H9 (cell line): ENCODE data around the gene GPR32. TPM values are rescaled to one million over a fixed set of nuclear protein-coding genes. Genes with fewer than 3 reads are reported as not detected.

Experiments used
- DNase-seq: peaks from one replicate; pipeline ENCODE4 v3.0.0-alpha.2; 2017
- H2AFZ ChIP-seq: one replicate; pipeline ENCODE4 v1.6.1; 2013; ENCODE audit warnings: mild to moderate bottlenecking, low read length, control low read depth, moderate library complexity
- H2AK5ac ChIP-seq: 2 replicates; pipeline ENCODE4 v1.6.1; 2013; ENCODE audit warnings: low read length, control low read depth, mixed read lengths; ENCODE audit not compliant: insufficient read length
- H2BK120ac ChIP-seq: one replicate; pipeline ENCODE4 v1.6.1; 2013; ENCODE audit warnings: low read depth, mild to moderate bottlenecking, low read length, control low read depth, inconsistent platforms; ENCODE audit not compliant: poor library complexity, severe bottlenecking
- H2BK12ac ChIP-seq: 2 replicates; pipeline ENCODE4 v1.6.1; 2013; ENCODE audit warnings: low read length, control low read depth, mixed read lengths, low read depth; ENCODE audit not compliant: insufficient read length
- H2BK15ac ChIP-seq: 2 replicates; pipeline ENCODE4 v1.6.1; 2013; ENCODE audit warnings: low read depth, low read length, control low read depth
- H2BK20ac ChIP-seq: one replicate; pipeline ENCODE4 v1.6.1; 2013; ENCODE audit warnings: low read depth, mild to moderate bottlenecking, low read length, control low read depth, inconsistent platforms; ENCODE audit not compliant: poor library complexity, severe bottlenecking
- H2BK5ac ChIP-seq: 2 replicates; pipeline ENCODE4 v1.6.1; 2013; ENCODE audit warnings: low read length, control low read depth, mixed read lengths; ENCODE audit not compliant: insufficient read length
- H3K14ac ChIP-seq: 2 replicates; pipeline ENCODE4 v1.6.1; 2013; ENCODE audit warnings: low read length, control low read depth; ENCODE audit not compliant: insufficient read depth
- H3K18ac ChIP-seq: 2 replicates; pipeline ENCODE4 v1.6.1; 2013; ENCODE audit warnings: low read depth, mild to moderate bottlenecking, mixed read lengths, low read length, control low read depth; ENCODE audit not compliant: insufficient read length
- H3K23ac ChIP-seq: 2 replicates; pipeline ENCODE4 v1.6.1; 2013; ENCODE audit warnings: low read length, control low read depth, mixed read lengths, low read depth; ENCODE audit not compliant: insufficient read length
- H3K23me2 ChIP-seq: 2 replicates; pipeline ENCODE4 v1.6.1; 2013; ENCODE audit warnings: low read depth, mild to moderate bottlenecking, mixed read lengths, low read length, control low read depth; ENCODE audit not compliant: insufficient read length, poor library complexity, severe bottlenecking
- H3K27ac ChIP-seq: 2 replicates; pipeline ENCODE4 v1.5.1; 2013; ENCODE audit warnings: low read length, control low read depth, mixed read lengths, low read depth; ENCODE audit not compliant: insufficient read length
- H3K27me3 ChIP-seq: 2 replicates; pipeline ENCODE4 v1.6.1; 2013; ENCODE audit warnings: low read length, control low read depth, inconsistent platforms; ENCODE audit not compliant: insufficient read depth
- H3K4ac ChIP-seq: 2 replicates; pipeline ENCODE4 v1.6.1; 2013; ENCODE audit warnings: low read depth, mild to moderate bottlenecking, control low read depth, inconsistent platforms, low read length, moderate library complexity
- H3K4me1 ChIP-seq: 2 replicates; pipeline ENCODE4 v1.6.1; 2013; ENCODE audit warnings: low read length, control low read depth, inconsistent platforms; ENCODE audit not compliant: insufficient read depth
- H3K4me2 ChIP-seq: 2 replicates; pipeline ENCODE4 v1.6.1; 2013; ENCODE audit warnings: low read length, control low read depth, mixed read lengths; ENCODE audit not compliant: insufficient read length, insufficient read depth
- H3K56ac ChIP-seq: 2 replicates; pipeline ENCODE4 v1.6.1; 2013; ENCODE audit warnings: low read depth, mild to moderate bottlenecking, mixed read lengths, low read length, control low read depth; ENCODE audit not compliant: insufficient read length
- H3K79me1 ChIP-seq: 2 replicates; pipeline ENCODE4 v1.6.1; 2013; ENCODE audit warnings: low read depth, mild to moderate bottlenecking, moderate library complexity, low read length, control low read depth, inconsistent platforms; ENCODE audit not compliant: insufficient read depth, poor library complexity, severe bottlenecking
- H3K79me2 ChIP-seq: 2 replicates; pipeline ENCODE4 v1.6.1; 2013; ENCODE audit warnings: low read length, control low read depth, inconsistent platforms; ENCODE audit not compliant: insufficient read depth
- H3K9ac ChIP-seq: 2 replicates; pipeline ENCODE4 v1.6.1; 2013; ENCODE audit warnings: low read length, control low read depth, mixed read lengths; ENCODE audit not compliant: insufficient read length; ENCODE audit errors: extremely low read depth
- H3K9me3 ChIP-seq: one replicate; pipeline ENCODE4 v1.6.1; 2013; ENCODE audit warnings: low read depth, low read length, inconsistent platforms; ENCODE audit not compliant: control insufficient read depth
- H3T11ph ChIP-seq: one replicate; pipeline ENCODE4 v1.6.1; 2013; ENCODE audit warnings: mild to moderate bottlenecking, low read length, control low read depth, inconsistent platforms
- H4K20me1 ChIP-seq: one replicate; pipeline ENCODE4 v1.6.1; 2013; ENCODE audit not compliant: control insufficient read depth, insufficient read length, insufficient read depth
- H4K5ac ChIP-seq: 2 replicates; pipeline ENCODE4 v1.6.1; 2013; ENCODE audit warnings: low read depth, mild to moderate bottlenecking, mixed read lengths, low read length, control low read depth; ENCODE audit not compliant: insufficient read length
- H4K8ac ChIP-seq: replicated peaks from 2 replicates; pipeline ENCODE4 v1.6.1; 2013; ENCODE audit warnings: low read length, control low read depth, mixed read lengths, low read depth; ENCODE audit not compliant: insufficient read length
- H4K91ac ChIP-seq: 2 replicates; pipeline ENCODE4 v1.6.1; 2013; ENCODE audit warnings: low read depth, mild to moderate bottlenecking, moderate library complexity, mixed read lengths, low read length, control low read depth; ENCODE audit not compliant: insufficient read length
- H3K27ac Mint-ChIP-seq, 3 experiments: 2 replicates in 2 of 3; 3 replicates in 1 of 3; pipeline ENCODE4 v1.8.0; 2020 to 2021; ENCODE audit warnings: mixed read lengths in 3 of 3, mild to moderate bottlenecking in 1 of 3, moderate library complexity in 1 of 3
- H3K27me3 Mint-ChIP-seq: 2 replicates; pipeline ENCODE4 v1.8.0; 2021; ENCODE audit warnings: low read depth, mild to moderate bottlenecking, moderate library complexity, mixed read lengths
- H3K36me3 Mint-ChIP-seq, 3 experiments: 2 replicates in 2 of 3; 3 replicates in 1 of 3; pipeline ENCODE4 v1.8.0; 2020 to 2021; ENCODE audit warnings: low read depth in 3 of 3, mixed read lengths in 3 of 3; ENCODE audit not compliant: insufficient read depth in 1 of 3
- H3K4me1 Mint-ChIP-seq, 2 experiments: 2 replicates each; pipeline ENCODE4 v1.8.0; 2020; ENCODE audit warnings: mixed read lengths in 2 of 2
- H3K4me3 Mint-ChIP-seq, 2 experiments: 2 replicates in 1 of 2; 3 replicates in 1 of 2; pipeline ENCODE4 v1.8.0; 2020 to 2021; ENCODE audit warnings: mild to moderate bottlenecking in 2 of 2, mixed read lengths in 2 of 2, moderate library complexity in 1 of 2
- H3K9me3 Mint-ChIP-seq, 2 experiments: 2 replicates in 1 of 2; 3 replicates in 1 of 2; pipeline ENCODE4 v1.8.0; 2020; ENCODE audit warnings: mild to moderate bottlenecking in 2 of 2, mixed read lengths in 2 of 2, moderate library complexity in 1 of 2
- WGBS: extraction: QIAGEN DNeasy Blood & Tissue Kit; methylation state at CpG from one replicate; pipeline ENCODE4 v1.1.7; 2013; ENCODE audit warnings: missing lambda C conversion rate, low lambda C conversion rate, mixed read lengths; ENCODE audit not compliant: insufficient read length; ENCODE audit errors: extremely low coverage; 5-methylcytosine and 5-hydroxymethylcytosine counted together
- total RNA-seq: library from RNA; stranded (reverse); gene quantifications from 2 replicates; pipeline ENCODE4 v1.2.1, GENCODE V29; 2021
- TF ChIP-seq, protein P1 (sequence below): fragments of 200-600 bp; sonication (generic); conservative IDR thresholded peaks from 3 replicates; pipeline ENCODE4 v1.8.0; 2021; ENCODE audit warnings: antibody characterized with exemption, mild to moderate bottlenecking

The GPR32 gene
- total RNA-seq, 1 experiment from 2014 or later = not detected

DNA sequence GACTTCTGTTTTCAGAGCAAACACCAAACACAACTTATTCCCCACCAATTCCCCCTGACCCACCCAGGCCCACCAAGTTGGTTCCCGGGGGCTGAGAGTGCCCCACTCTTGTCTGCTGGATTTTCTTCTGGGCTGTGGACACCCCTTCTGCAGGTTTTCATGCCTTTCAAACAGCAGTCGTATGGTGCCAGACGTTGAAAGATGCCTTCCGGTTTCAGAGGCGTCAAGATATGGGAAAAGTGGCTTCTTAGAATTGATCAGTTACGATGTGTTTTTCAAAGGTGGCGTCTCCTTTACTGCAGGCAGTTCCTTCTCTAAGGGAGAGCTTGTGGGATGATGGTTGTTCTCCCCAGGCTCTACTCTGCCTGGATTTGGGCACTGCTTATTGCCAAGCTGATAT, 34.4 kb upstream of the GPR32 start:
- no peak overlapping the region for H3T11ph ChIP-seq

More for the DNA sequence above, 34.4 kb upstream of the GPR32 start:
- TF ChIP-seq, protein P1, sequence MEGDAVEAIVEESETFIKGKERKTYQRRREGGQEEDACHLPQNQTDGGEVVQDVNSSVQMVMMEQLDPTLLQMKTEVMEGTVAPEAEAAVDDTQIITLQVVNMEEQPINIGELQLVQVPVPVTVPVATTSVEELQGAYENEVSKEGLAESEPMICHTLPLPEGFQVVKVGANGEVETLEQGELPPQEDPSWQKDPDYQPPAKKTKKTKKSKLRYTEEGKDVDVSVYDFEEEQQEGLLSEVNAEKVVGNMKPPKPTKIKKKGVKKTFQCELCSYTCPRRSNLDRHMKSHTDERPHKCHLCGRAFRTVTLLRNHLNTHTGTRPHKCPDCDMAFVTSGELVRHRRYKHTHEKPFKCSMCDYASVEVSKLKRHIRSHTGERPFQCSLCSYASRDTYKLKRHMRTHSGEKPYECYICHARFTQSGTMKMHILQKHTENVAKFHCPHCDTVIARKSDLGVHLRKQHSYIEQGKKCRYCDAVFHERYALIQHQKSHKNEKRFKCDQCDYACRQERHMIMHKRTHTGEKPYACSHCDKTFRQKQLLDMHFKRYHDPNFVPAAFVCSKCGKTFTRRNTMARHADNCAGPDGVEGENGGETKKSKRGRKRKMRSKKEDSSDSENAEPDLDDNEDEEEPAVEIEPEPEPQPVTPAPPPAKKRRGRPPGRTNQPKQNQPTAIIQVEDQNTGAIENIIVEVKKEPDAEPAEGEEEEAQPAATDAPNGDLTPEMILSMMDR = no peak
- H3K14ac ChIP-seq = no peak overlapping the region
- H2BK120ac ChIP-seq = no peak overlapping the region
- Mint-ChIP-seq H3K4me1 (peaks cover 2 to 6% of the 10 kb centered on the region in 2 experiments; a peak in 3 of 4 replicates), H3K9me3 (no peaks in the 10 kb centered on the region), H3K27me3 (peaks cover 63% of the 10 kb centered on the region), H3K4me3 (no peak overlapping the region), H3K27ac (no peak overlapping the region), H3K36me3 (no peaks in the 10 kb centered on the region; a peak in 1 of 7 replicates)
- H4K91ac ChIP-seq = no peak overlapping the region
- no peak overlapping the region for H3K27ac ChIP-seq
- H3K4me2 ChIP-seq = no peak overlapping the region
- H4K5ac ChIP-seq = no peak overlapping the region
- no peaks in the 10 kb centered on the region for H3K79me2 ChIP-seq
- no peak overlapping the region for H2BK20ac ChIP-seq
- H3K4ac ChIP-seq = no peak overlapping the region
- H3K27me3 ChIP-seq = no peaks in the 10 kb centered on the region
- no peak overlapping the region for H2AFZ ChIP-seq
- no peaks in the 10 kb centered on the region for H3K79me1 ChIP-seq
- no peaks in the 10 kb centered on the region for H3K4me1 ChIP-seq
- no peaks in the 10 kb centered on the region for H3K23me2 ChIP-seq
- H3K56ac ChIP-seq = no peak overlapping the region
- no peak overlapping the region for H2BK15ac ChIP-seq
- no peaks in the 10 kb centered on the region for H4K20me1 ChIP-seq
- H2BK12ac ChIP-seq = no peak overlapping the region
- DNase-seq = no peak
- no peak overlapping the region for H4K8ac ChIP-seq
- no CpG with 5 or more reads among the region's 7 CpGs for WGBS
- H3K18ac ChIP-seq = no peak overlapping the region
- H2BK5ac ChIP-seq = no peak overlapping the region
- H3K23ac ChIP-seq = no peak overlapping the region
- no peak overlapping the region for H3K9ac ChIP-seq
- no peaks in the 10 kb centered on the region for H3K9me3 ChIP-seq
- H2AK5ac ChIP-seq = no peak overlapping the region
